H1 (cell line): ENCODE results near the gene ADAM21. TPM values are rescaled to one million over a fixed set of nuclear protein-coding genes. Genes with fewer than 3 reads are reported as not detected.

Experiments used
- CTCF ChIA-PET: fragments of 300-600 bp; sonication (Branson Sonifier 250); formaldehyde crosslinking; loops from one replicate; lab custom pipeline; 2021; ENCODE audit not compliant: partially characterized antibody; lab: Charles Lee
- POLR2A ChIA-PET: fragments of 300-600 bp; sonication (Branson Sonifier 250); formaldehyde crosslinking; loops from one replicate; lab custom pipeline; 2021; ENCODE audit warnings: inconsistent platforms; ENCODE audit not compliant: partially characterized antibody; lab: Charles Lee
- DNase-seq, 2 experiments: peaks; one replicate each; pipeline versions ENCODE4 v3.0.0 to v3.0.0-alpha.2; 2010 to 2022; ENCODE audit warnings: low spot score in 2 of 2, low read depth in 1 of 2, mixed read lengths in 1 of 2
- FAIRE-seq: peaks from 2 replicates; lab custom pipeline; 2011; peaks lifted over from hg19 to GRCh38; lab: Jason Lieb, UNC
- H2AFZ ChIP-seq: 2 replicates; pipeline ENCODE4 v1.8.1; 2012; ENCODE audit warnings: low read length, inconsistent platforms
- H2AK5ac ChIP-seq: 2 replicates; pipeline ENCODE4 v1.6.1; 2013; ENCODE audit warnings: low read depth, low read length
- H2BK120ac ChIP-seq: replicated peaks from 2 replicates; pipeline ENCODE3; 2013; ENCODE audit warnings: low read depth, low read length, inconsistent platforms
- H2BK12ac ChIP-seq: 2 replicates; pipeline ENCODE4 v1.6.1; 2013; ENCODE audit warnings: low read depth, low read length
- H2BK15ac ChIP-seq: 2 replicates; pipeline ENCODE4 v1.6.1; 2013; ENCODE audit warnings: low read length
- H2BK20ac ChIP-seq: 2 replicates; pipeline ENCODE4 v1.6.1; 2013; ENCODE audit warnings: low read length
- H2BK5ac ChIP-seq: 2 replicates; pipeline ENCODE4 v1.6.1; 2013; ENCODE audit warnings: low read depth, low read length
- H3K14ac ChIP-seq: 2 replicates; pipeline ENCODE4 v1.6.1; 2013; ENCODE audit warnings: inconsistent platforms; ENCODE audit not compliant: insufficient read length
- H3K18ac ChIP-seq: 2 replicates; pipeline ENCODE4 v1.6.1; 2013; ENCODE audit warnings: low read length; ENCODE audit errors: extremely low read depth
- H3K23ac ChIP-seq: 2 replicates; pipeline ENCODE4 v1.6.1; 2013; ENCODE audit warnings: inconsistent platforms; ENCODE audit not compliant: insufficient read length
- H3K23me2 ChIP-seq: 2 replicates; pipeline ENCODE4 v1.6.1; 2013; ENCODE audit warnings: low read depth, low read length
- H3K27ac ChIP-seq: 2 replicates; pipeline ENCODE4 v1.6.1; 2011; ENCODE audit warnings: low read depth, low read length, inconsistent platforms
- H3K27me3 ChIP-seq, 4 experiments: replicated peaks in 1 of 4; 1 replicate in 1 of 4; 2 replicates in 3 of 4; pipeline versions ENCODE4 v1.6.1 to v1.8.1; 2011 to 2013; ENCODE audit warnings: low read length in 3 of 4, mild to moderate bottlenecking in 3 of 4, inconsistent platforms in 2 of 4, mixed read lengths in 2 of 4, moderate library complexity in 1 of 4; ENCODE audit not compliant: control insufficient read depth in 3 of 4, insufficient read depth in 3 of 4; ENCODE audit errors: extremely low read depth in 1 of 4
- H3K36me3 ChIP-seq, 4 experiments: 2 replicates each; pipeline versions ENCODE4 v1.6.1 to v1.8.1; 2011 to 2013; ENCODE audit warnings: mild to moderate bottlenecking in 4 of 4, low read length in 3 of 4, moderate library complexity in 2 of 4, control low read depth in 1 of 4, inconsistent platforms in 1 of 4; ENCODE audit not compliant: insufficient read depth in 4 of 4, control insufficient read depth in 2 of 4
- H3K4ac ChIP-seq: replicated peaks from 2 replicates; pipeline ENCODE3; 2013; ENCODE audit warnings: low read length, low read depth, mixed read lengths, inconsistent platforms; ENCODE audit not compliant: insufficient read length
- H3K4me1 ChIP-seq, 4 experiments: replicated peaks in 1 of 4; 1 replicate in 1 of 4; 2 replicates in 3 of 4; pipeline versions ENCODE4 v1.6.1 to v1.8.1; 2011 to 2013; ENCODE audit warnings: low read length in 3 of 4, inconsistent platforms in 2 of 4, mixed read lengths in 1 of 4; ENCODE audit not compliant: insufficient read depth in 4 of 4, control insufficient read depth in 3 of 4
- H3K4me2 ChIP-seq, 2 experiments: 2 replicates each; pipeline versions ENCODE4 v1.6.1 to v1.8.1; 2011 to 2013; ENCODE audit warnings: low read depth in 2 of 2, low read length in 2 of 2, control low read depth in 1 of 2, inconsistent platforms in 1 of 2, mild to moderate bottlenecking in 1 of 2; ENCODE audit not compliant: insufficient read depth in 1 of 2
- H3K4me3 ChIP-seq, 4 experiments: fragments of 200-600, 300-600 bp in 1 of 4; sonication (generic), shearing (Covaris generic), sonication (Bioruptor Twin) in 1 of 4; 2 replicates each; pipeline versions ENCODE4 v1.5.1 to v1.8.1; 2011 to 2016; ENCODE audit warnings: low read length in 4 of 4, low read depth in 3 of 4, control low read depth in 2 of 4, inconsistent platforms in 2 of 4, mild to moderate bottlenecking in 2 of 4, mixed read lengths in 1 of 4, moderate library complexity in 1 of 4; ENCODE audit not compliant: insufficient read depth in 2 of 4; ENCODE audit errors: extremely low read depth in 1 of 4
- H3K56ac ChIP-seq: replicated peaks from 2 replicates; pipeline ENCODE3; 2013; ENCODE audit warnings: low read depth, mild to moderate bottlenecking, mixed read lengths, low read length, inconsistent platforms; ENCODE audit not compliant: insufficient read length
- H3K79me1 ChIP-seq: 2 replicates; pipeline ENCODE4 v1.6.1; 2013; ENCODE audit warnings: low read depth, low read length, control low read depth
- H3K79me2 ChIP-seq, 2 experiments: 2 replicates each; pipeline versions ENCODE4 v1.6.1 to v1.8.1; 2012 to 2013; ENCODE audit warnings: low read length in 2 of 2, mild to moderate bottlenecking in 2 of 2, inconsistent platforms in 1 of 2; ENCODE audit not compliant: insufficient read depth in 2 of 2, control insufficient read depth in 1 of 2
- H3K9ac ChIP-seq, 4 experiments: replicated peaks in 1 of 4; 1 replicate in 1 of 4; 2 replicates in 3 of 4; pipeline versions ENCODE4 v1.6.1 to v1.8.1; 2011 to 2013; ENCODE audit warnings: low read depth in 3 of 4, low read length in 3 of 4, control low read depth in 2 of 4, mild to moderate bottlenecking in 2 of 4, moderate library complexity in 2 of 4, inconsistent platforms in 1 of 4; ENCODE audit errors: extremely low read depth in 1 of 4
- H3K9me3 ChIP-seq, 2 experiments: 2 replicates each; pipeline versions ENCODE4 v1.6.1 to v1.8.1; 2012 to 2013; ENCODE audit warnings: mild to moderate bottlenecking in 2 of 2, moderate library complexity in 2 of 2, control low read depth in 1 of 2, inconsistent platforms in 1 of 2, low read depth in 1 of 2, low read length in 1 of 2, mixed read lengths in 1 of 2; ENCODE audit not compliant: insufficient read depth in 2 of 2
- H4K20me1 ChIP-seq, 2 experiments: replicated peaks in 1 of 2; 2 replicates each; pipeline versions ENCODE3 to v1.8.1; 2011 to 2013; ENCODE audit warnings: inconsistent platforms in 2 of 2, low read length in 2 of 2, mild to moderate bottlenecking in 1 of 2; ENCODE audit not compliant: insufficient read depth in 2 of 2, control insufficient read depth in 1 of 2
- H4K5ac ChIP-seq: 2 replicates; pipeline ENCODE4 v1.6.1; 2013; ENCODE audit warnings: low read length, low read depth, mixed read lengths, inconsistent platforms; ENCODE audit not compliant: insufficient read length
- H4K8ac ChIP-seq: 2 replicates; pipeline ENCODE4 v1.8.0; 2013; ENCODE audit warnings: mild to moderate bottlenecking, moderate library complexity, low read length, inconsistent platforms; ENCODE audit not compliant: insufficient read depth; ENCODE audit errors: extremely low read depth
- H4K91ac ChIP-seq: replicated peaks from 2 replicates; pipeline ENCODE3; 2013; ENCODE audit warnings: low read length, mixed read lengths, inconsistent platforms; ENCODE audit not compliant: insufficient read length
- EGR1 ChIP-seq: IDR thresholded peaks from 2 replicates; pipeline ENCODE4 v1.6.1; 2011; ENCODE audit warnings: low read depth, low read length, borderline replicate concordance
- PHF8 ChIP-seq: fragments of 200-600 bp; sonication (generic); conservative IDR thresholded peaks from 2 replicates; pipeline ENCODE4 v1.7.1; 2012; ENCODE audit warnings: low read depth, mild to moderate bottlenecking, inconsistent platforms, low read length, moderate library complexity
- RFX5 ChIP-seq: IDR thresholded peaks from 2 replicates; pipeline ENCODE4 v1.6.1; 2011; ENCODE audit warnings: low read depth, low read length, improper control_type of control experiment, borderline replicate concordance
- RNF2 ChIP-seq: fragments of 200-900, 300-1000 bp; sonication (generic); IDR thresholded peaks from 2 replicates; pipeline ENCODE4 v1.7.1; 2016; ENCODE audit warnings: borderline replicate concordance, low read depth, mild to moderate bottlenecking, antibody characterized with exemption, low read length; ENCODE audit not compliant: poor library complexity, severe bottlenecking; ENCODE audit errors: missing control alignments
- SP4 ChIP-seq: IDR thresholded peaks from 2 replicates; pipeline ENCODE4 v1.6.1; 2012; ENCODE audit warnings: low read length, inconsistent platforms
- SRF ChIP-seq: IDR thresholded peaks from 2 replicates; pipeline ENCODE4 v1.6.1; 2011; ENCODE audit warnings: mild to moderate bottlenecking, low read depth, low read length, moderate library complexity
- TCF12 ChIP-seq: IDR thresholded peaks from 2 replicates; pipeline ENCODE4 v1.6.1; 2011; ENCODE audit warnings: low read depth, mild to moderate bottlenecking, low read length
- USF2 ChIP-seq: IDR thresholded peaks from 2 replicates; pipeline ENCODE4 v1.6.1; 2011; ENCODE audit warnings: low read length, improper control_type of control experiment
- YY1 ChIP-seq: IDR thresholded peaks from 2 replicates; pipeline ENCODE4 v1.6.1; 2011; ENCODE audit warnings: low read depth, mild to moderate bottlenecking, low read length
- WGBS, 2 experiments: shearing (Covaris generic) in 1 of 2; methylation state at CpG; one replicate each; pipeline versions ENCODE4 v1.1.6 to v1.1.7; 2013 to 2015; ENCODE audit warnings: low lambda C conversion rate in 2 of 2, mixed read lengths in 2 of 2, inconsistent platforms in 1 of 2, low coverage in 1 of 2, missing lambda C conversion rate in 1 of 2; ENCODE audit not compliant: insufficient replicate concordance in 2 of 2, insufficient coverage in 1 of 2, insufficient read length in 1 of 2; ENCODE audit errors: extremely low coverage in 1 of 2, missing lambda C conversion rate in 1 of 2; 5-methylcytosine and 5-hydroxymethylcytosine counted together
- polyA plus RNA-seq, 7 experiments: library from polyadenylated mRNA; depleted of rRNA in 3 of 7; stranded (reverse) in 5 of 7; unstranded in 2 of 7; fragments of >200 nt in 5 of 7; fragments of 200-250 nt in 2 of 7; gene quantifications; 1 replicate in 5 of 7; 2 replicates in 1 of 7; 4 replicates in 1 of 7; pipeline versions ENCODE4 v1.2.1 to v1.2.3, GENCODE V29; 2011 to 2013; ENCODE audit warnings: missing spikeins in 2 of 7, mixed read lengths in 2 of 7
- total RNA-seq: library from RNA; stranded (reverse); fragmentation: NEBNext Ultra II Directional; extraction: Animal tissue kit (Norgen Biotek cat#: 25700); gene quantifications from 2 replicates; pipeline ENCODE4 v1.2.1, GENCODE V29; 2021

Gene ADAM21
- total and polyA plus RNA-seq, 2 of the 8 experiments (the other 6 are each of a cell fraction or from before 2014, with no cell fraction given): 0.09 TPM; not detected in 1

GRCh38 chr14:70473825-70474224, 21.9 kb downstream of the ADAM21 start:
- Histone ChIP-seq H2BK15ac (no peak overlapping the region), H3K4me2 (no peak overlapping the region), H2BK5ac (no peak overlapping the region), H4K5ac (no peak overlapping the region), H2AFZ (no peak overlapping the region), H3K4ac (no peak overlapping the region), H2BK120ac (no peak overlapping the region), H3K56ac (no peak overlapping the region), H3K36me3 (peaks cover 0 to 6% (median 0%) of the 10 kb centered on the region in 4 experiments; a peak in 1 of 8 replicates), H4K91ac (no peak overlapping the region), H2BK20ac (no peak overlapping the region), H2BK12ac (no peak overlapping the region), H3K18ac (no peak overlapping the region), H3K9me3 (peaks cover 0 to 13% of the 10 kb centered on the region in 2 experiments; a peak in 2 of 4 replicates), H3K4me3 (no peak overlapping the region), H3K23ac (no peak overlapping the region), H3K27ac (no peak overlapping the region), H2AK5ac (no peak overlapping the region), H3K23me2 (no peaks in the 10 kb centered on the region), H3K79me2 (no peaks in the 10 kb centered on the region), H4K8ac (no peak overlapping the region), H3K14ac (no peak overlapping the region), H3K79me1 (no peaks in the 10 kb centered on the region), H4K20me1 (no peaks in the 10 kb centered on the region), H3K27me3 (no peaks in the 10 kb centered on the region), H3K9ac (no peak overlapping the region), H3K4me1 (peaks cover 3 to 14% (median 7%) of the 10 kb centered on the region in 4 experiments; a peak in 6 of 7 replicates)
- DNase-seq: no peak
- POLR2A ChIA-PET: no interaction called here
- WGBS, 2 experiments: 84% methylated on average over 2 of the region's 2 CpGs; no CpG with 5 or more reads in 1 of the 2 experiments
- CTCF ChIA-PET: interaction anchor here (0.6 kb wide), 1 partner anchor 65 kb away, joined by 4 read pairs; no protein-coding TSS in a partner anchor
- no peak for FAIRE-seq
- TF ChIP-seq USF2 (no peak), RNF2 (no peak), YY1 (no peak), RFX5 (no peak), SP4 (no peak), SRF (no peak), EGR1 (no peak), TCF12 (no peak), PHF8 (no peak)
